ENCODE measurements around the gene UGT1A10. TPM values are rescaled to one million over a fixed set of nuclear protein-coding genes. Genes with fewer than 3 reads are reported as not detected.
"Not testable (repeated sequence)": the region's sequence is repeated elsewhere in the genome, so short reads cannot be mapped to it uniquely, and the experiment has no call there.

Gene UGT1A10
- total RNA-seq, 4 donors from 2014 or later: not detected

DNA sequence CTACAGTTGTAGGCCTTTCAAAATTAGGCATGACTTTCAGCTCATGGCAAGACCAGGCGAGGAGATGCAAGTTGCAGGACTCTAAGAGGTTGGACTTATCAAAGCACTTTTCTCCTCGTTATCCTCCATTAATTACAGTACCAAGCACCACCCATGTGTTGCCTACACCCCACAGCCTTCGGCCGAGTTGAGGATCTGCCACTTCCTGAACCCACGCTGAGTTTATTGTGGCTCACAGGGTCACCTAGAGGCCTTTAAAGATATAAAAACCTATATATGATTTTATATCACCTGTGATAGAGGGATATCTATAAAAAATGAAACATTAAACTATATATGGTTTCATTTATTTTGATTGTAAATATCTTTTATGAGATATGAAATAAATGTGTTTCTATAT lies 2.6 kb downstream of the UGT1A10 start:
- ATAC-seq (ENCODE audit: low FRiP score) (no peak), DNase-seq (ENCODE audit: low spot score) (no peak)
- TF ChIP-seq CTCF (IDR thresholded peaks at IDR 0.05): no peak

GRCh38 chr2:233639860-233640259 lies 3.6 kb downstream of the UGT1A10 start:
- TF ChIP-seq CTCF (IDR thresholded peaks at IDR 0.05): no peak
- DNase-seq (ENCODE audit: low spot score): no peak
- ATAC-seq (ENCODE audit: low FRiP score): no peak

GRCh38 chr2:233643128-233643527 lies 6.9 kb downstream of the UGT1A10 start:
- DNase-seq (ENCODE audit: low spot score) (no peak), ATAC-seq (ENCODE audit: low FRiP score) (no peak)
- no peak for TF ChIP-seq CTCF (IDR thresholded peaks at IDR 0.05)

DNA sequence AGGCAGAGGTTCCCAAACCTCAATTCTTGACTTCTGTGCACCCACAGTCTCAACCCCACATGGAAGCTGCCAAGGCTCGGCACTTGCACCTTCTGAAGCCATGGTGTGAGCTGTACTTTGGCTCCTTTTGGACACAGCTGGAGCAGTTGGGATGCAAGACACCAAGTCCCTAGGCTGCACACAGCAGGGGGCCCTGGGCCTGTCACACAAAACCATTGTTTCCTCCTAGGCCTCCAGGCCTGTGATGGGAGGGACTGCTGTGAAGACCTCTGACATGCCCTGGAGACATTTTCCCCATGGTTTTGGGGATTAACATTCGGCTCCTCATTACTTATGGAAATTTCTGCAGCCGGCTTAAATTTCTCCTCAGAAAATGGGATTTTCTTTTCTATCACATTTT lies 9.8 kb downstream of the UGT1A10 start:
- ATAC-seq (ENCODE audit: low FRiP score); DNase-seq (ENCODE audit: low spot score): not testable (repeated sequence)

- no peak for TF ChIP-seq CTCF (IDR thresholded peaks at IDR 0.05)
- DNase-seq (ENCODE audit: low spot score) (no peak), ATAC-seq (ENCODE audit: low FRiP score) (no peak)
Measured at GRCh38 chr2:233650981-233651380, 14.7 kb downstream of the UGT1A10 start.

GRCh38 chr2:233651430-233651829 lies 15.2 kb downstream of the UGT1A10 start:
- TF ChIP-seq CTCF (IDR thresholded peaks at IDR 0.05): no peak
- ATAC-seq (ENCODE audit: low FRiP score) (no peak), DNase-seq (ENCODE audit: low spot score) (no peak)

- ATAC-seq (ENCODE audit: low FRiP score) (no peak), DNase-seq (ENCODE audit: low spot score) (no peak)
- no peak for TF ChIP-seq CTCF (IDR thresholded peaks at IDR 0.05)
Measured at GRCh38 chr2:233654501-233654900, 18.3 kb downstream of the UGT1A10 start.

DNA sequence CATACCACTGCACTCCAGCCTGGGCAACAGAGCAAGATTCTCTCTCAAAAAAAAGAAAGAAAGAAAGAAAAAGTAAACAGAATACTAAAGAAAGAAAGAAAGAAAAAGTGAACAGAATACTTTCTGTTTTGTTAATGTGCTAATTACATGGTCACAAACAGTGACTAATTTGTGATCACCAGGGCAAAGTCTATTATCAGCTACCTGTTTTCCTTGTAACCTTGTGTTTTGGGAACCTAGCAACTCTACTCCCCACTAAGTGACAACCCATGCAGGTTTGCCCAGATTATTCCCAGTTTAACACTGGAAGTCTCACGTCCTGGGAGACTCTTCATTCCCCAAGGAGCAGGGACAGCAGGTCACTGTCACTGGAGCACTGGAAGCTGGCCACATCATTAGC lies 18.8 kb downstream of the UGT1A10 start:
- DNase-seq (ENCODE audit: low spot score): no peak
- no peak for ATAC-seq (ENCODE audit: low FRiP score)
- TF ChIP-seq CTCF (IDR thresholded peaks at IDR 0.05): no peak

GRCh38 chr2:233655943-233656342 lies 19.7 kb downstream of the UGT1A10 start:
- not testable (repeated sequence) for ATAC-seq (ENCODE audit: low FRiP score)

More at GRCh38 chr2:233655943-233656342, 19.7 kb downstream of the UGT1A10 start:
- not testable (repeated sequence) for DNase-seq (ENCODE audit: low spot score)

Measured in omental fat pad (tissue), 4 donors.